H9 (cell line): Measurements from ENCODE around the gene CD47. TPM values are rescaled to one million over a fixed set of nuclear protein-coding genes. Genes with fewer than 3 reads are reported as not detected.

Experiments
- DNase-seq: peaks from one replicate; pipeline ENCODE4 v3.0.0-alpha.2; 2017
- H2AFZ ChIP-seq: one replicate; pipeline ENCODE4 v1.6.1; 2013; ENCODE audit warnings: mild to moderate bottlenecking, low read length, control low read depth, moderate library complexity
- H2AK5ac ChIP-seq: 2 replicates; pipeline ENCODE4 v1.6.1; 2013; ENCODE audit warnings: low read length, control low read depth, mixed read lengths; ENCODE audit not compliant: insufficient read length
- H2BK120ac ChIP-seq: one replicate; pipeline ENCODE4 v1.6.1; 2013; ENCODE audit warnings: low read depth, mild to moderate bottlenecking, low read length, control low read depth, inconsistent platforms; ENCODE audit not compliant: poor library complexity, severe bottlenecking
- H2BK12ac ChIP-seq: 2 replicates; pipeline ENCODE4 v1.6.1; 2013; ENCODE audit warnings: low read length, control low read depth, mixed read lengths, low read depth; ENCODE audit not compliant: insufficient read length
- H2BK15ac ChIP-seq: 2 replicates; pipeline ENCODE4 v1.6.1; 2013; ENCODE audit warnings: low read depth, low read length, control low read depth
- H2BK20ac ChIP-seq: one replicate; pipeline ENCODE4 v1.6.1; 2013; ENCODE audit warnings: low read depth, mild to moderate bottlenecking, low read length, control low read depth, inconsistent platforms; ENCODE audit not compliant: poor library complexity, severe bottlenecking
- H2BK5ac ChIP-seq: 2 replicates; pipeline ENCODE4 v1.6.1; 2013; ENCODE audit warnings: low read length, control low read depth, mixed read lengths; ENCODE audit not compliant: insufficient read length
- H3K14ac ChIP-seq: 2 replicates; pipeline ENCODE4 v1.6.1; 2013; ENCODE audit warnings: low read length, control low read depth; ENCODE audit not compliant: insufficient read depth
- H3K18ac ChIP-seq: 2 replicates; pipeline ENCODE4 v1.6.1; 2013; ENCODE audit warnings: low read depth, mild to moderate bottlenecking, mixed read lengths, low read length, control low read depth; ENCODE audit not compliant: insufficient read length
- H3K23ac ChIP-seq: 2 replicates; pipeline ENCODE4 v1.6.1; 2013; ENCODE audit warnings: low read length, control low read depth, mixed read lengths, low read depth; ENCODE audit not compliant: insufficient read length
- H3K23me2 ChIP-seq: 2 replicates; pipeline ENCODE4 v1.6.1; 2013; ENCODE audit warnings: low read depth, mild to moderate bottlenecking, mixed read lengths, low read length, control low read depth; ENCODE audit not compliant: insufficient read length, poor library complexity, severe bottlenecking
- H3K27ac ChIP-seq: 2 replicates; pipeline ENCODE4 v1.5.1; 2013; ENCODE audit warnings: low read length, control low read depth, mixed read lengths, low read depth; ENCODE audit not compliant: insufficient read length
- H3K27me3 ChIP-seq: 2 replicates; pipeline ENCODE4 v1.6.1; 2013; ENCODE audit warnings: low read length, control low read depth, inconsistent platforms; ENCODE audit not compliant: insufficient read depth
- H3K4ac ChIP-seq: 2 replicates; pipeline ENCODE4 v1.6.1; 2013; ENCODE audit warnings: low read depth, mild to moderate bottlenecking, control low read depth, inconsistent platforms, low read length, moderate library complexity
- H3K4me1 ChIP-seq: 2 replicates; pipeline ENCODE4 v1.6.1; 2013; ENCODE audit warnings: low read length, control low read depth, inconsistent platforms; ENCODE audit not compliant: insufficient read depth
- H3K4me2 ChIP-seq: 2 replicates; pipeline ENCODE4 v1.6.1; 2013; ENCODE audit warnings: low read length, control low read depth, mixed read lengths; ENCODE audit not compliant: insufficient read length, insufficient read depth
- H3K56ac ChIP-seq: 2 replicates; pipeline ENCODE4 v1.6.1; 2013; ENCODE audit warnings: low read depth, mild to moderate bottlenecking, mixed read lengths, low read length, control low read depth; ENCODE audit not compliant: insufficient read length
- H3K79me1 ChIP-seq: 2 replicates; pipeline ENCODE4 v1.6.1; 2013; ENCODE audit warnings: low read depth, mild to moderate bottlenecking, moderate library complexity, low read length, control low read depth, inconsistent platforms; ENCODE audit not compliant: insufficient read depth, poor library complexity, severe bottlenecking
- H3K79me2 ChIP-seq: 2 replicates; pipeline ENCODE4 v1.6.1; 2013; ENCODE audit warnings: low read length, control low read depth, inconsistent platforms; ENCODE audit not compliant: insufficient read depth
- H3K9ac ChIP-seq: 2 replicates; pipeline ENCODE4 v1.6.1; 2013; ENCODE audit warnings: low read length, control low read depth, mixed read lengths; ENCODE audit not compliant: insufficient read length; ENCODE audit errors: extremely low read depth
- H3K9me3 ChIP-seq: one replicate; pipeline ENCODE4 v1.6.1; 2013; ENCODE audit warnings: low read depth, low read length, inconsistent platforms; ENCODE audit not compliant: control insufficient read depth
- H3T11ph ChIP-seq: one replicate; pipeline ENCODE4 v1.6.1; 2013; ENCODE audit warnings: mild to moderate bottlenecking, low read length, control low read depth, inconsistent platforms
- H4K20me1 ChIP-seq: one replicate; pipeline ENCODE4 v1.6.1; 2013; ENCODE audit not compliant: control insufficient read depth, insufficient read length, insufficient read depth
- H4K5ac ChIP-seq: 2 replicates; pipeline ENCODE4 v1.6.1; 2013; ENCODE audit warnings: low read depth, mild to moderate bottlenecking, mixed read lengths, low read length, control low read depth; ENCODE audit not compliant: insufficient read length
- H4K8ac ChIP-seq: replicated peaks from 2 replicates; pipeline ENCODE4 v1.6.1; 2013; ENCODE audit warnings: low read length, control low read depth, mixed read lengths, low read depth; ENCODE audit not compliant: insufficient read length
- H4K91ac ChIP-seq: 2 replicates; pipeline ENCODE4 v1.6.1; 2013; ENCODE audit warnings: low read depth, mild to moderate bottlenecking, moderate library complexity, mixed read lengths, low read length, control low read depth; ENCODE audit not compliant: insufficient read length
- H3K27ac Mint-ChIP-seq, 3 experiments: 2 replicates in 2 of 3; 3 replicates in 1 of 3; pipeline ENCODE4 v1.8.0; 2020 to 2021; ENCODE audit warnings: mixed read lengths in 3 of 3, mild to moderate bottlenecking in 1 of 3, moderate library complexity in 1 of 3
- H3K27me3 Mint-ChIP-seq: 2 replicates; pipeline ENCODE4 v1.8.0; 2021; ENCODE audit warnings: low read depth, mild to moderate bottlenecking, moderate library complexity, mixed read lengths
- H3K36me3 Mint-ChIP-seq, 3 experiments: 2 replicates in 2 of 3; 3 replicates in 1 of 3; pipeline ENCODE4 v1.8.0; 2020 to 2021; ENCODE audit warnings: low read depth in 3 of 3, mixed read lengths in 3 of 3; ENCODE audit not compliant: insufficient read depth in 1 of 3
- H3K4me1 Mint-ChIP-seq, 2 experiments: 2 replicates each; pipeline ENCODE4 v1.8.0; 2020; ENCODE audit warnings: mixed read lengths in 2 of 2
- H3K4me3 Mint-ChIP-seq, 2 experiments: 2 replicates in 1 of 2; 3 replicates in 1 of 2; pipeline ENCODE4 v1.8.0; 2020 to 2021; ENCODE audit warnings: mild to moderate bottlenecking in 2 of 2, mixed read lengths in 2 of 2, moderate library complexity in 1 of 2
- H3K9me3 Mint-ChIP-seq, 2 experiments: 2 replicates in 1 of 2; 3 replicates in 1 of 2; pipeline ENCODE4 v1.8.0; 2020; ENCODE audit warnings: mild to moderate bottlenecking in 2 of 2, mixed read lengths in 2 of 2, moderate library complexity in 1 of 2
- WGBS: extraction: QIAGEN DNeasy Blood & Tissue Kit; methylation state at CpG from one replicate; pipeline ENCODE4 v1.1.7; 2013; ENCODE audit warnings: missing lambda C conversion rate, low lambda C conversion rate, mixed read lengths; ENCODE audit not compliant: insufficient read length; ENCODE audit errors: extremely low coverage; 5-methylcytosine and 5-hydroxymethylcytosine counted together
- total RNA-seq: library from RNA; stranded (reverse); gene quantifications from 2 replicates; pipeline ENCODE4 v1.2.1, GENCODE V29; 2021
- TF ChIP-seq, protein P1 (sequence below): fragments of 200-600 bp; sonication (generic); conservative IDR thresholded peaks from 3 replicates; pipeline ENCODE4 v1.8.0; 2021; ENCODE audit warnings: antibody characterized with exemption, mild to moderate bottlenecking

The CD47 gene
- total RNA-seq, 1 experiment from 2014 or later = 15.4 TPM

DNA sequence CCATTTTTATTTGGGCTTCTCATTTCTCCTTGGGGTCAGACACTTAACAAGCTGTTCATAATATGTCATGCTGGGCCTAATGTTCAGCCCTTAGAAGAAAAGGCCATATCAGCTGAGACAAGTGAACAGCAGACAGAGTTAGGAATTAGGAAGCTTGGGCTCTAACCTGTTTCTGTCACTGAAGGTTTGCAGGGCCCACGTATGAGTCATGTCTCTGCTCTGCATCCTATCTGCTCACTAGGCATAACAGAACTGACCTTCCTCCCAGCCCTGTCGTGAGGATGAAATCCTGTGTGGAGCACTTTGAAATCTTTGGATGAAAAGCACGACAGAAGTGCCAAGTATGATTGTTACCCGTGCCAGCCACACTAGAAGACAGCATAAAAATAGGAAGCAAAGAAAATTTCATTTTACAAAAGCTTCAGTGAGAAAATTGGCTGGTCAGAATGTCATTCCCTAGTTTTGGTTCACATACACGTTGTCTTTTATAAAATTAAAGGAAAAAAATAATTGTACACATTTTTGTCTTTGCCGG, 26.5 kb upstream of the CD47 start:
- H3K23ac ChIP-seq = no peak overlapping the region
- H3K9ac ChIP-seq = no peak overlapping the region
- no peak overlapping the region for H2BK20ac ChIP-seq
- no peak overlapping the region for H2AK5ac ChIP-seq
- H3K79me1 ChIP-seq = no peaks in the 10 kb centered on the region
- no peak overlapping the region for H3K4me2 ChIP-seq
- no peaks in the 10 kb centered on the region for H3K23me2 ChIP-seq
- H3K27ac Mint-ChIP-seq = no peak overlapping the region
- H3K9me3 Mint-ChIP-seq = no peaks in the 10 kb centered on the region
- H3K27me3 ChIP-seq = no peaks in the 10 kb centered on the region
- H4K8ac ChIP-seq = no peak overlapping the region
- H3K79me2 ChIP-seq = no peaks in the 10 kb centered on the region
- TF ChIP-seq, protein P1, sequence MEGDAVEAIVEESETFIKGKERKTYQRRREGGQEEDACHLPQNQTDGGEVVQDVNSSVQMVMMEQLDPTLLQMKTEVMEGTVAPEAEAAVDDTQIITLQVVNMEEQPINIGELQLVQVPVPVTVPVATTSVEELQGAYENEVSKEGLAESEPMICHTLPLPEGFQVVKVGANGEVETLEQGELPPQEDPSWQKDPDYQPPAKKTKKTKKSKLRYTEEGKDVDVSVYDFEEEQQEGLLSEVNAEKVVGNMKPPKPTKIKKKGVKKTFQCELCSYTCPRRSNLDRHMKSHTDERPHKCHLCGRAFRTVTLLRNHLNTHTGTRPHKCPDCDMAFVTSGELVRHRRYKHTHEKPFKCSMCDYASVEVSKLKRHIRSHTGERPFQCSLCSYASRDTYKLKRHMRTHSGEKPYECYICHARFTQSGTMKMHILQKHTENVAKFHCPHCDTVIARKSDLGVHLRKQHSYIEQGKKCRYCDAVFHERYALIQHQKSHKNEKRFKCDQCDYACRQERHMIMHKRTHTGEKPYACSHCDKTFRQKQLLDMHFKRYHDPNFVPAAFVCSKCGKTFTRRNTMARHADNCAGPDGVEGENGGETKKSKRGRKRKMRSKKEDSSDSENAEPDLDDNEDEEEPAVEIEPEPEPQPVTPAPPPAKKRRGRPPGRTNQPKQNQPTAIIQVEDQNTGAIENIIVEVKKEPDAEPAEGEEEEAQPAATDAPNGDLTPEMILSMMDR = no peak
- no peak overlapping the region for H4K91ac ChIP-seq
- no peak overlapping the region for H2BK15ac ChIP-seq
- no peak overlapping the region for H2BK5ac ChIP-seq
- H2BK12ac ChIP-seq = no peak overlapping the region
- no peak overlapping the region for H3K4me3 Mint-ChIP-seq
- no peaks in the 10 kb centered on the region for H4K20me1 ChIP-seq
- no peak for DNase-seq
- no peak overlapping the region for H2AFZ ChIP-seq
- no peak overlapping the region for H3K18ac ChIP-seq
- H3K4me1 ChIP-seq = no peaks in the 10 kb centered on the region
- H3K56ac ChIP-seq = no peak overlapping the region
- no peak overlapping the region for H3K4ac ChIP-seq
- no peak overlapping the region for H3T11ph ChIP-seq
- H3K36me3 Mint-ChIP-seq = no peaks in the 10 kb centered on the region
- no peak overlapping the region for H3K27ac ChIP-seq
- no peak overlapping the region for H3K14ac ChIP-seq
- no CpG with 5 or more reads among the region's 6 CpGs for WGBS
- no peaks in the 10 kb centered on the region for H3K4me1 Mint-ChIP-seq
- no peak overlapping the region for H2BK120ac ChIP-seq
- no peaks in the 10 kb centered on the region for H3K9me3 ChIP-seq
- H4K5ac ChIP-seq = no peak overlapping the region
- H3K27me3 Mint-ChIP-seq = no peaks in the 10 kb centered on the region; the same call in 1 of the 2 replicates
